Measurements from ENCODE around the gene CD8B2. TPM values are rescaled to one million over a fixed set of nuclear protein-coding genes. Genes with fewer than 3 reads are reported as not detected.

CD8B2 gene
- total RNA-seq, result not detected in 2 replicates

GRCh38 chr2:106486551-106487385, at the start of gene CD8B2:
CD8B2 (plus strand) TSS chr2:106487364; CDS start chr2:106487427, 63 bp downstream.

GRCh38 chr2:106468107-106468506, 19.1 kb upstream of the CD8B2 start, which contains the start of gene RGPD3:
RGPD3 (minus strand) TSS chr2:106468413; CDS start chr2:106468288, 125 bp downstream.

Other genes starting within 250 kb of the CD8B2 start
- gene RGPD3, start 19.0 kb upstream of the CD8B2 start, total RNA-seq, result 0.43 and 0.47 TPM in 2 replicates

Data from pericardium fibroblast (primary cell).